ENCODE results near the gene GBGT1.

The GBGT1 gene

DNA sequence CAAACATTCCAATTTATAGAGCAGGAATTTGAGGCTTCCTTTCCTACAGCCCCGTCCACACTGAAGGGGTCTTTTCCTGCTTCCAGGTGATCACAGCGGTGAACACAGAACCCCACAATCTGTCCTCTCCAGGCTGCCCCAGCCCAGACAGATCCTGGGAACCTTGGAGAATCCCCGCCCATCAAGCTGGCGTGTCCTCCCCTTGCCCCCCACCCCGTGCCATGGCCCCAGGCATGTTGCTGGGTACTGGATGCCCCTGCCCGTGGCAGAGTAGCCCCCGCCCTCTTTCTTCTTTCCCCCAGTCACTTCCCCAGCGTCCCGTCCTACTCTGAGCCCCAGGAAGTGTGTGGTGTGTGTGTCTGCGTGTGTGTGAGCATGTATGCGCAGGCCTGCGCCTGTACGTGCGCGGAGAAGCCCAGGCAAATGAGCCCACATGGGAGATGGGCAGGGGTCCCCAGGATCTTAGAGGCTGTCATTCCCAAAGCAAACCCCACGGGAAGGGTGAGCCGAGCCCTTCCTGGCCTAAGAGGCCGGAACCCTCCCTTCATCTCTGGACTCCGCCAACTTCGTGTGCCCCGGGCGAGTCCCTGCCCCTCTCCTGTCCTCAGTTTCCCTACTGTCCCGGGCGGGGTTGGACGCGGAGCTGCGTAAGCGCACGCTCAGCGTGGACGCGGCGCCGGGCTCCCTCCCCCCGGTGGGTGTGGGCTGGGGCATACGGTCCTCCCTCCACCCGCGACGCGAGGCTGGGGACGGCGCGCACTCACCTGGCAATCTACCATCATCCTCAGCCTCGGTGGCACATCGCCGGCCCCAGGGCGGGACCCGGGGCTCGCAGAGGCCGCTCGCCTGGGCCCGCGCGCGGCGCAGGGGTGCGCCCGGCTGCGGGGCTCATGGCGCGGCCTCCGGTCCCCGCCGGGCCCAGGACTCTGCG is 15.2 kb downstream of the GBGT1 start:
- Mint-ChIP-seq H3K36me3 (no peaks in the 10 kb centered on the region), H3K27me3 (no peaks in the 10 kb centered on the region), H3K4me3 (peak overlapping the region; percentile 84), H3K4me1 (peaks cover 30% of the 10 kb centered on the region), H3K27ac (peak overlapping the region; percentile 93), H3K9me3 (no peaks in the 10 kb centered on the region)
- DNase-seq (ENCODE audit: low spot score in 2 of 2): peak; percentile 58 to 63
- ATAC-seq (ENCODE audit: low read depth): peak; percentile 26

DNA sequence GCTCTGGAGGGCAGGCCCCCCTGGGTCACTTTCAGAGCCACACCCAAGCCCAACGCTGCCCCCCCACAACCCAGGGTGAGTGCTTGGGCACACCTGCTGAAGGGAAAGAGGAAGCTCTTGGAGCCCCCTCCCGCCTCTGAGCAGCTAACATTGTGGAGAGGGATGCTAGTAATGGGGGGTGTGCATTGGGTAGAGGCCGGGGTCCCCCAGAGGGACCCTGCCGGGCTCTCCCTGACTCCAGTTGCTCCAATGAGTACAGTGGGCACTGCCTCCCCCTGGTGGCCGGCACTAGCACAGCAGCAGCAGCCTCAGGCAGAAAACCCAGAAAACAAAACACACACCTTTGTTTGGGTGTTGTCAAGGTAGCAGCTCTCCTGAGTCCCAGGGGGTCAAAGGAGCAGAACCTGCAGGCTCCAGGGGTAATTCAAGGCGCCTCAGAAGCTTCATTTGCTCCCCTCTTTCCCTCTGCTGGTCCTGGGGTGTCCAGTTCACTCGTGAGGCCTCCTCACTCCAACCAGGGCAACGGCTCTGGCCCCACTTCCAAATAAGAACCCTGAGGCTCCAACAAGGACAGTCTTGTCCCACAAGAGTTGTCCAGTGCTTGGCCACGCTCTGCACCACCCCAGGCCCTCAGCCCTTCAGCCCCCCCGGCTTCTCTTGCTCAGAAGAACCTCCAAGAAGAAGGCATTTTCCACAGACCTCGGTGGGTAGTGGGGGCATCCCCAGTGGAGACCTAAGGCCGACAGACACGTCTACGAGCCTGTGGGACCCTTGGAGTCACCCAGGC is 16.1 kb downstream of the GBGT1 start:
- Mint-ChIP-seq H3K27me3 (no peaks in the 10 kb centered on the region), H3K9me3 (no peaks in the 10 kb centered on the region), H3K4me3 (peak overlapping the region; percentile 84), H3K36me3 (no peaks in the 10 kb centered on the region), H3K4me1 (peaks cover 30% of the 10 kb centered on the region), H3K27ac (peak overlapping the region; percentile 93)
- peak; percentile 27 for ATAC-seq (ENCODE audit: low read depth)
- DNase-seq (ENCODE audit: low spot score in 2 of 2): peak; percentile 87 to 93

DNA sequence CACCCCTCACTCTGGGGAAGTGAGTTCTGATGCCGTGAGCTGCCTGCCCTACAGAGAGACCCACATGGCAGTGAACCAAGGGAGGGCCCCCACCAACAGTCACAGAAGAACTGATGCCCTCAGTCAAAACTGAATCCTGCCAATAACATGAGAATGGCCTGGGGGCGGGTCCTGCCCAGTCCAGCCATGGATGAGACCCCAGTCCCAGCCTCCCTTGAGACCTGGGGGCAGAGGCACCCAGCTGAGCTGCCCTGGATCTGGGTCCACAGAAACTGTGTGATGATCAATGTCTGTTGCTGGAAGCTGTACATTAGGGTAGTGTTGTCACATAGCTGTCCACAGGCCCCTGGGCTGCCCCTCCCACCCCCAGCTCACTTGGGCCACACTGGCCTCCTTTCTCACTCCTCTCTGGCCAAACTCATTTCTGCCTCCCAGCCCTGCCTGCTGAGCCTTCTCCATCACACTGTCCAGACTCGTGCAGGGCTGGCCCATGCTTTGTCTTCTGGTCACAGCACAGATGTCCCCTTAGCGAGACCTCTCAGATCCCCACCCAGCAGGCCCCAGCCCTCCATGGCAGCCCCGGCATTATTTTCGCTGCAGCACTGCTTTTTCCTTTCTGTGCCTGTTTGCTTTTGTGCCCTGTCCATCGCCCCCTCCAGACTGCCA is 16.8 kb downstream of the GBGT1 start:
- Mint-ChIP-seq H3K9me3 (no peaks in the 10 kb centered on the region), H3K27ac (peak overlapping the region; percentile 93), H3K36me3 (no peaks in the 10 kb centered on the region), H3K27me3 (no peaks in the 10 kb centered on the region), H3K4me1 (peaks cover 34% of the 10 kb centered on the region), H3K4me3 (peak overlapping the region; percentile 84)
- DNase-seq (ENCODE audit: low spot score in 2 of 2) (no peak), ATAC-seq (ENCODE audit: low read depth) (no peak)

DNA sequence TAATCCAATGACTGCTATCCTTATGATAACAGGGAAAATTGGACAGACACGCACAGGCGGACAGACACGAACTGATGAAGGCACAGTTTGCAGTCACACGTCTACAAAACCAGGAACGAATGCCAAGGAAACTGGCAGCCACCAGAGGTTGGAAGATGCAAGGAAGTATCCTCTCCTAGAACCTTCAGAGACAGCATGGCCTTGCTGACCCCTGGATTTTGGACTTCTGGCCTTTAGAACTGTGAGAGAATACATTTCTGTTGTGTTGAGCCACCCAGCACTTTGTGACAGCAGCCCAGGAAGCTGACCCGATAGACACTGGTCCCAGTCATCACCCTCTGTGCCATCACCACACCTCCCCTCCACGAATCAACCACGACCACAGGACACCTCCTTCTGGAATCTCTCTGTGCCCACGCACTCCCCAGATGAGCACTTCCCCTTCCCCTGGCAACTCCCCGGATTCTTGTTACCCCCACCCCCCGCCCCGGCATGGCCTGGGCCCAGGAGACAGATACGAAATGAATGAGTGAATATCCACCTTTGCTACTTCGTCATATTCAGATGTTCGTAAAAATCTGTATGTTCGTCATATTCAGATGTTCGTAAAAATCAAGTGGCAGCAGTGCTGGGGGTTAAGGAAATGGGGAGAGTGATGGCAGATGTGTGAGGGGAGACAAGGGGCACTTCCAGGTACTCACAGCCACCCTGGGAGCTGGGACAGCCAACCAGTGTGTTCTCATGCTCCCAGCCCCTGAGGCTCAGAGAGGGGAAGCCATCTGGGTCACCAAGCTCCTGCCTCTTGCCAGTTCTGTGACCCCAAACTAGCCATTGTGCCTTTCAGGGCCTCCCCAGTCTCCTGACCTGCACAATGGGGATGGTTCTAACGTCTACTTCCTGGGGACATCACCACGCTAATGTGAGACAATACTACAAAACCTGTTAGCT is 18.5 kb downstream of the GBGT1 start:
- Mint-ChIP-seq H3K4me1 (peaks cover 35% of the 10 kb centered on the region), H3K9me3 (no peaks in the 10 kb centered on the region), H3K27ac (peak overlapping the region; percentile 93), H3K36me3 (no peaks in the 10 kb centered on the region), H3K27me3 (no peaks in the 10 kb centered on the region), H3K4me3 (peak overlapping the region; percentile 84)
- no peak for ATAC-seq (ENCODE audit: low read depth)
- DNase-seq (ENCODE audit: low spot score in 2 of 2): no peak

DNA sequence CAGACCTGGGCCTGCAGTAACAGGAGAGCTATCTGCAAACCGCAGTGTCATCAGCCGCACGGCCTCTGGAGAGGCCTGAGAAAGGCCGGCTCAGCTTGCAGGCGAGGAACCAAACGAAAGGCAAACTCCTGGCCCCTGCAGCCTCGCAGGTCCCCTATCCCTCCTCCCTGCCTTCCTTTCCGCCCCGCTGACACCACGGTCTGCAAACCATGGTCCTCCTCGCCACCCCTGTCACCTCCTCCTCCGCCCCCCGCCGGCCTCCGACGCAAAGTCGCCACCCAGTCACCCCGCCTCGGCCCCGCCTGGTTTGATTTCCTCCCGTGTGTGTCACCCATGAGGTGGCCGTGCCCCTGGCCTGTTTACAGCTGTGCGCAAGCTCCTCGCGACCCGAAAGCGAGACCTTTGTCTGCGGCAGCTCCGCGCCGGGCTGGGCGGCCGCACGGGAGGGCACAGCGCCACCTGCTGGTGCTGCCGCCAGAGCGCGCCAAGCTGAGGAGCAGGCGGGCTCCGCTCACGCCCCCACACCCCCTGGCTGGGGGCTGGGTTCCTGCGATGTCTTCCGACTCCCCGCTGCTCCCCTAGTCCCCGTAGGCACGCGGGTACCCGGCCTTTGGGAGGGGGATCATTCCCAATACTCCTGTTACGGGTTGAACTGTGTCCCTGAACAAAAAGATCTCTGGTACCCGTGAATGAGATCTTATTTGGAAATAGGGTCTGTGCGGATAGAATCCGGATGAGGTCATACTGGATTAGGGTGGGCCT is 19.4 kb downstream of the GBGT1 start:
- no peaks in the 10 kb centered on the region for H3K36me3 Mint-ChIP-seq
- no peaks in the 10 kb centered on the region for H3K27me3 Mint-ChIP-seq
- peaks cover 32% of the 10 kb centered on the region for H3K4me1 Mint-ChIP-seq
- H3K27ac Mint-ChIP-seq: peak overlapping the region; percentile 93
- peak overlapping the region; percentile 84 for H3K4me3 Mint-ChIP-seq
- H3K9me3 Mint-ChIP-seq: no peaks in the 10 kb centered on the region
- ATAC-seq (ENCODE audit: low read depth) (peak; percentile 42), DNase-seq (ENCODE audit: low spot score in 2 of 2) (peak; percentile 88 to 95)

DNA sequence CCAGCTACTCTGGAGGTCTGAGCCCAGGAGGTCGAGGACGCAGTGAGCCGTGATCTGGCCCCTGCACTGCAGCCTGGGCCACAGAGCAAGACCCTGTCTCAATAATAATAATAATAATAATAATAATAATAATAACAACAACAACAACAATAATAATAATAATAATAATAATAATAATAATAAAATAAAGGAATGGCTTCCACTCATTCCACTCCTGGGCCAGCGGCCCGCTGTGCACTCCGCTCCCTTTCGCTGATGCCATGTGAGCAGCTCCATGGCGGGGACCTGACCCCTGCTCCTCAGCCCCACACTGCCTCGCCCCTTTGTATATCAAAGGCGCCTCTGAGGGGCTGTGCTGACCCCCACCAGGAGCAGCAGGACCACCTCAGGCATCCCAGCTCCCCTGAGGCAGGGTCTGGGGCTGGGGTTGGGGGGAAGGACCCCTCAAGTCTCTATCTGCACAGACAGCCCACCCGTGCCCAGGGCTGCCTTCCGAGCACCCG is 20.0 kb downstream of the GBGT1 start:
- peaks cover 31% of the 10 kb centered on the region for H3K4me1 Mint-ChIP-seq
- no peak for ATAC-seq (ENCODE audit: low read depth)
- no peaks in the 10 kb centered on the region for H3K36me3 Mint-ChIP-seq
- H3K9me3 Mint-ChIP-seq: no peaks in the 10 kb centered on the region
- H3K27ac Mint-ChIP-seq: peak overlapping the region; percentile 93
- peak overlapping the region; percentile 84 for H3K4me3 Mint-ChIP-seq
- H3K27me3 Mint-ChIP-seq: no peaks in the 10 kb centered on the region
- no peak for DNase-seq (ENCODE audit: low spot score in 2 of 2)

DNA sequence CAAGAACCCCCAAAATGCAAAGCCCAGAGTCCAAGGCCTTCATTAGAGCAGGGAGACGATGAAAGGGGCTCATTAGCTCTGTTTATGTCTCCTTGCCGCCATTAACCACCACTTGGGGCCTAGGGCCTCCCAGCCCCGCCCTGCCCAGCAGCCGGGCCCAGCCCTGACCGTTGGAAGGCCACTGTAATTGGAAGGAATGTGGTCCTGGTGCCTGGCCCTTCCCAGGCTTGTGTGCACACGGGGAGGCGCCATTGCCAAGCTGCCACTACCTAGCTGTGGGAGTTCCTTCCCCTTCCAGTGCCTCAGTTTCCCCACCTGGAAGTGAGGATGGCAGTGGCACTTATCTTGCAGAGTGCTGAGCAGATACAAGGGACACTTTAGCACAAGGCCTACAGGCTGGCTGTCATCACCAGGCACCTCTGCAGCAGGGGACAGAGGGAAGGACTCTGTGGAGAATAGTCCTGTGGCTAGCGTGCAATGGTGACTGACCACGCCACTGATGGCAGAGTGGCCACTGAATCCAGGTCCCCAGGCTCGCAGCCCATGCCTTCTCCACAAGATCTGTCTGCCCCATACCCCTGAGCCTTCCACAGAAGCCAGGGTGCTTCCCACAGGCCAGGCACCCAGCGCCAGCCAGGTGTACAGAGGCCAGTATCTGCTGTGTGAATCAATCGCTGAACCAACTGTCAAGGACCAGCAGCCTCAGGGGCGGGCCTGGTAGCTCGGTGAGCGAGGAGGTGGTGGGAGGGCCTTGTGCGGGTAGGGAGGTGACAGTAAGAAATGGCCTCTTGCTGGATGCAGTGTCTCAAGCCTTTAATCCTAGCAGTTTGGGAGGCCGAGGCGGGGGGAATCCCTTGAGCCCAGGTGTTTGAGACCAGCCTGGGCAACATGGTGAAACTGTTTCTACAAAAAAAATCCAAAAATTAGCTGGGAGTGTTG is 20.8 kb downstream of the GBGT1 start:
- no peaks in the 10 kb centered on the region for H3K36me3 Mint-ChIP-seq
- no peaks in the 10 kb centered on the region for H3K27me3 Mint-ChIP-seq
- no peak overlapping the region for H3K4me3 Mint-ChIP-seq
- ATAC-seq (ENCODE audit: low read depth): no peak
- peaks cover 28% of the 10 kb centered on the region for H3K4me1 Mint-ChIP-seq
- no peak for DNase-seq (ENCODE audit: low spot score in 2 of 2)
- no peaks in the 10 kb centered on the region for H3K9me3 Mint-ChIP-seq
- H3K27ac Mint-ChIP-seq: peak overlapping the region; percentile 94

DNA sequence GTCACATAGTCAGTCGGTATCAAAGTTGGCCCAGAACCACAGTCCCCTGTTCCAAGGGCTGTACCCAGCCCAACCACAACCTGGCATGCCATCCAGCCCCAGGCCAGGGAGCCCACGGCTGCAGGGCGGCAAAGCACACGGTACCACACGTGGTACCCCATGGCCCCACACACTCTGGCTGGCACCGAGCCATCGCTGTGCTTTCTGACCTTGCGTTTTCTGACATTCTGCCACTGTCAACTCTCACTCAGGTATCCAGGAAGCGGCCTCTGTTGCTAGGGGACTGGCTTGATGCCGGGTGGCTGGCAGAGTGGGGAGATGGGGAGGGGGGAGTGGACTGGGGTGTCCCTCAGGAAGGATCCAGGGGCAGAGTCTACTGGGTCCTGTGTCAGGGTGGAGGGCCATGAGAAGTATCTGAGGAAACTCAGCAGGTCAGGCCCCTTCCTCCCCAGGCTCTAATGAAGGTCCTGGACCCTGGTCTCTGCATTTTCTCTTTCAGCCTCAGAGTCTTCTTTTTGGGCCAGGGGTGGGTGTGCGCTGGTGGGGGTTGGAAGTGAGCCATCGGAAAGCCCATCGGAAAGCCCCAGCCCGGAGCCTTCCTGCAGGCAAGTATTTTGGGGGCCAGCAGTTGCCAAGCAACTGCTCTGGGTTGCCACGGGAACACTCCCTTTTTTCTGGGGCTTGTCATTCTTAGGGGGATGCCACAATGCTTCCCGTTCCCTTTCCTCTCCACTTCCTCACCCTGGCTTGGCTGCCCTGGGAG is 21.7 kb downstream of the GBGT1 start:
- Mint-ChIP-seq H3K36me3 (no peaks in the 10 kb centered on the region), H3K27ac (peak overlapping the region; percentile 94), H3K4me3 (no peak overlapping the region), H3K27me3 (no peaks in the 10 kb centered on the region), H3K9me3 (no peaks in the 10 kb centered on the region), H3K4me1 (peaks cover 23% of the 10 kb centered on the region)
- DNase-seq (ENCODE audit: low spot score in 2 of 2): no peak
- peak; percentile 23 for ATAC-seq (ENCODE audit: low read depth)

DNA sequence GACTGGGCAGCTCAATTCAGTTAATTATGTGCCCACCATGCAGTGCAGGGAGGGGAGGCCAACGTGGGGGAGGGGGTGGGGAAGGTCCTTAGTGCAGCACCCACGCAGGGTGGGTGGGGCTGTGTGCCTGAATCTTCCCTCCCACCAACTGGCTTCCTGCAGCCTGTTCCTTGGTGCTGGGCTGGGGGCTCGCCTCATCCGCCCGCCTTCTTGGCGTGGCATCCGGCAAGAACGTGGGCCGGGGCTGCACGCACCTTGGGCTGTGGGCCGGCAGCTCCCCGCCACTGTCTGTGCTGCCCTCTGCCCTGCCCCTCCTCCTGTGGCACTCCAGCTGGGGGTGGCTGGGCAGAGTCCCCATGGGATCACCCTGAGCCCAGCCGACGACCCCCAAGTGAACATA is 23.1 kb downstream of the GBGT1 start:
- Mint-ChIP-seq H3K4me3 (no peak overlapping the region), H3K27me3 (no peaks in the 10 kb centered on the region), H3K4me1 (peaks cover 26% of the 10 kb centered on the region), H3K9me3 (no peaks in the 10 kb centered on the region), H3K27ac (peak overlapping the region; percentile 94), H3K36me3 (no peaks in the 10 kb centered on the region)
- no peak for ATAC-seq (ENCODE audit: low read depth)
- DNase-seq (ENCODE audit: low spot score in 2 of 2): no peak

DNA sequence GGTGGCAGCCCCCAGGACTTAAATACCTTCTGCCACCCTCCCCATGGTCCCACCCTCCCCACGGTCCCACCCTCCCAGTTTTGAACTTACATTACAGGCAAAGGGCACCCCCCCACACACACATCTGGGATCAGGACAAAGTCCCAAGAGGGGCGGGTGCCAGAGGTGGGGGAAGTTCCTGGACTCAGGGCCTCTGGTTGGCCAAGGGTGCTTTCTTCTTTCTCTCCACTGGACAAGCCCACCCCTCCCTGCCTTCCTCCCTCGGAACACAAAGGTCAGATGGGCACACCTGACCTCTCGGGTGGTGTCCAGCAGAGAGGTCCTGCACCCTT is 23.6 kb downstream of the GBGT1 start:
- H3K9me3 Mint-ChIP-seq: no peaks in the 10 kb centered on the region
- H3K27me3 Mint-ChIP-seq: no peaks in the 10 kb centered on the region
- no peak overlapping the region for H3K4me3 Mint-ChIP-seq
- no peak for DNase-seq (ENCODE audit: low spot score in 2 of 2)
- no peaks in the 10 kb centered on the region for H3K36me3 Mint-ChIP-seq
- peaks cover 27% of the 10 kb centered on the region for H3K4me1 Mint-ChIP-seq
- H3K27ac Mint-ChIP-seq: peak overlapping the region; percentile 41
- ATAC-seq (ENCODE audit: low read depth): no peak
